Activated CD4-positive, CD25-positive, alpha-beta regulatory T cell treated with anti-CD3 and anti-CD28 coated beads, Interleukin-2, amount 50 U/mL, for 24 hours (primary cell): ENCODE measurements around the gene PPP2R5C.

ENCODE experiments used
- ATAC-seq, 2 donors: fragments of 150-1000 bp; cut with Tn5 transposase; one replicate each; pipeline ENCODE4 v1.10.0; 2021; ENCODE audit warnings: mild to moderate bottlenecking in 1 of 2, moderate library complexity in 1 of 2

Gene PPP2R5C

GRCh38 chr14:101873076-101873825 is 111.7 kb downstream of the PPP2R5C start:
- no peak for ATAC-seq

GRCh38 chr14:101873991-101874390 is 112.5 kb downstream of the PPP2R5C start:
- no peak for ATAC-seq

- ATAC-seq = no peak
Observed at GRCh38 chr14:101875041-101875726, 113.7 kb downstream of the PPP2R5C start.

- ATAC-seq = peak; percentile 9 to 11
Observed at GRCh38 chr14:101875727-101876554, 114.4 kb downstream of the PPP2R5C start.

GRCh38 chr14:101876555-101876938 is 115.0 kb downstream of the PPP2R5C start:
- peak; percentile 89 to 90 for ATAC-seq

GRCh38 chr14:101877766-101878165 is 116.3 kb downstream of the PPP2R5C start:
- no peak for ATAC-seq

- ATAC-seq = no peak
Observed at GRCh38 chr14:101878211-101878821, 116.8 kb downstream of the PPP2R5C start.

- ATAC-seq = peak; percentile 22 to 28
Observed at GRCh38 chr14:101878822-101879528, 117.5 kb downstream of the PPP2R5C start.

- peak; percentile 33 to 43 for ATAC-seq
Observed at GRCh38 chr14:101879529-101880336, 118.2 kb downstream of the PPP2R5C start.

- ATAC-seq = no peak
Observed at GRCh38 chr14:101881426-101881825, 119.9 kb downstream of the PPP2R5C start.

GRCh38 chr14:101882141-101882935 is 120.8 kb downstream of the PPP2R5C start:
- no peak for ATAC-seq

GRCh38 chr14:101884089-101884933 is 122.8 kb downstream of the PPP2R5C start:
- ATAC-seq = no peak

- no peak for ATAC-seq
Observed at GRCh38 chr14:101884934-101885576, 123.5 kb downstream of the PPP2R5C start.

- ATAC-seq = no peak
Observed at GRCh38 chr14:101887219-101887618, 125.7 kb downstream of the PPP2R5C start.

GRCh38 chr14:101888182-101888581 is 126.7 kb downstream of the PPP2R5C start:
- ATAC-seq = no peak

GRCh38 chr14:101889366-101889765 is 127.9 kb downstream of the PPP2R5C start:
- ATAC-seq = no peak

- ATAC-seq = no peak
Observed at GRCh38 chr14:101889898-101890297, 128.4 kb downstream of the PPP2R5C start.

GRCh38 chr14:101891471-101891870 is 130.0 kb downstream of the PPP2R5C start:
- ATAC-seq = no peak

- ATAC-seq = no peak
Observed at GRCh38 chr14:101893759-101894158, 132.2 kb downstream of the PPP2R5C start.
